SIG-M5 treated with dmso at 0.1 percent for 504 hours (cell line): ENCODE data around the gene ZBTB3.
"Not testable (repeated sequence)": the region's sequence is repeated elsewhere in the genome, so short reads cannot be mapped to it uniquely, and the experiment has no call there.

Experiments
- DNase-seq: peaks from one replicate; lab custom pipeline; 2025; ENCODE audit not compliant: unreplicated experiment; lab: John Stamatoyannopoulos, UW

The ZBTB3 gene

GRCh38 chr11:62716816-62717215 lies 37.1 kb downstream of the ZBTB3 start:
- DNase-seq: no peak

GRCh38 chr11:62716206-62716605 lies 37.8 kb downstream of the ZBTB3 start:
- no peak for DNase-seq

- DNase-seq: no peak
These were observed 38.5 kb downstream of the ZBTB3 start for GRCh38 chr11:62715150-62716130.

- no peak for DNase-seq
These were observed 40.6 kb downstream of the ZBTB3 start for GRCh38 chr11:62713343-62713742.

- no peak for DNase-seq
These were observed 41.1 kb downstream of the ZBTB3 start for GRCh38 chr11:62712861-62713260.

GRCh38 chr11:62712276-62712812 lies 41.6 kb downstream of the ZBTB3 start:
- no peak for DNase-seq

- DNase-seq: no peak
These were observed 44.0 kb downstream of the ZBTB3 start for GRCh38 chr11:62710001-62710345.

GRCh38 chr11:62709247-62710000 lies 44.5 kb downstream of the ZBTB3 start:
- DNase-seq: peak; percentile 96

- DNase-seq: no peak
These were observed 45.2 kb downstream of the ZBTB3 start for GRCh38 chr11:62708793-62709192.

- no peak for DNase-seq
These were observed 45.6 kb downstream of the ZBTB3 start for GRCh38 chr11:62708392-62708791.

- no peak for DNase-seq
These were observed 46.6 kb downstream of the ZBTB3 start, which contains the start of the genes BSCL2 and GNG3 for GRCh38 chr11:62707277-62707861. Gene BSCL2, minus strand, starts transcription at chr11:62707424. Its CDS starts 229 bp downstream, at chr11:62707195. Gene GNG3, plus strand, starts transcription at chr11:62707676. Its CDS starts 620 bp downstream, at chr11:62708296.

GRCh38 chr11:62706850-62707247 lies 47.1 kb downstream of the ZBTB3 start:
- no peak for DNase-seq

GRCh38 chr11:62705880-62706849 lies 47.8 kb downstream of the ZBTB3 start:
- peak; percentile 86 for DNase-seq

- no peak for DNase-seq
These were observed 48.5 kb downstream of the ZBTB3 start for GRCh38 chr11:62705413-62705812.

GRCh38 chr11:62703921-62704320 lies 50.0 kb downstream of the ZBTB3 start:
- DNase-seq: not testable (repeated sequence)

GRCh38 chr11:62702246-62702645 lies 51.7 kb downstream of the ZBTB3 start:
- no peak for DNase-seq
